ENCODE data around the gene SLC9A5.

- TF ChIP-seq CTCF (conservative IDR thresholded peaks at IDR 0.05; ENCODE audit: low read depth in 2 of 2) (no peak), EZH2phosphoT487 (IDR thresholded peaks at IDR 0.05; ENCODE audit: unreplicated experiment) (no peak)
Observed at GRCh38 chr16:67236563-67237395, 12.0 kb upstream of the SLC9A5 start.
